GM13976 (cell line): ENCODE data around the gene RNF32.

Experiments
- DNase-seq: peaks from one replicate; pipeline ENCODE4 v3.0.0; 2012; ENCODE audit warnings: low spot score
- in situ Hi-C: fragments of 300-500 bp; cut with MboI; formaldehyde crosslinking; loops from one replicate; pipeline ENCODE4 v1.12.0; 2022; ENCODE audit warnings: low sequenced_read_pairs, mixed read lengths, inconsistent platforms; ENCODE audit not compliant: unreplicated experiment
- TF ChIP-seq, protein P1 (sequence below): IDR thresholded peaks from 2 replicates; pipeline ENCODE4 v1.5.1; 2012; ENCODE audit warnings: borderline replicate concordance, mild to moderate bottlenecking; ENCODE audit not compliant: insufficient read depth; ENCODE audit errors: extremely low read depth, missing control alignments, control extremely low read depth

The RNF32 gene

DNA sequence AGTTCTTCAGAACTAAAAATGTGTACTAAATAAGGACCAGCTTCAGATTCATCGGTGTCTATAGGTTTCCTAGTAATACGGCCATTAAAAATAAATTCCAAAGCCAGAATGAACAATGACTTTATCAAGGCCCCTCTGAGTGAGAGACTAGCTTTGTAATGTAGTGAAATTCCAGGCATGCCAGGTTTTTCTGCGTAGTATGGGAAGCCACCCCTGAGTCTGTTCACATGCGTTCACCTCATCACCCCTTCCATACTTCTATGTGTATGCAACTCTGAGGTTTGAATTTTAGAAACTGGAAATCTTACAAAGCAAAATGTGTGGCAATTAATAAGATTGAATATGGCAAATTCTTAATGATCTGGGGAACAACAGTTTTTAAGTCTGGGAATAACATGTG, 24.5 kb downstream of the RNF32 start:
- in situ Hi-C loops, result no loop called here

DNA sequence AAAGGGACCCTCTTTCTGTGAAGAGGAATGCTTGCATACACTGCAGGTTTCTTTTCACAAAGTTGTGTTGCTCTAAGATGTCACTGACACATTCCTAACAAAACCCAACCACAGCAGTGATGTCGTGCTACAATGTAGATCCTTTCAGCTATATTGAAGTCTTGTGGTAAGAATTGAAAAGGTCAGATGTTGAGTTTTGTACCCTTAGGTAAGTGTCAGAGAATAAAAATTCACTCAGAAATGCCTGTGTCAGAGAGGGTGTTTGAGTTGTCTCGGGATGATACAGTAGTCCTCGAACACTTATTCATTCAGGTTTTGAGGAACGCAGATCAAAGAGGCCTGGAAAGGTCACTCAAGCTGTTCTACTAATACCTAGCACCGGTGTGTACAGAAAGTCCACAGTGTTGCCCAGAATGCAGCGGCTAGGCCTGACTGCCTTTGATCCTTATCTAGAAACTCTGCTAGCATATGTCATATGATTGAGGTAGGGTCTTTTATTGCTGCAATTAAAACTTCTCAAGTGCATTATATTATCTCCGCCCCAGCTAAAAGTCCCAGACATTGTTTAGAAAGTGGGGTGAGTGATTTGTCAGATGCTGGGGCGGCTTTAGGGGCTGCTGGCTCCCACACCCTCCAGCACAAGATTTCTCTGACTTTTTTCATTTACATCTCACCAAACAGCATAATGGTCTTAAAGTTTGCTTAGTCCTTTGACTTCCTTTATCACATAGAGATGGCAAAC, 26.0 kb downstream of the RNF32 start:
- TF ChIP-seq, protein P1, sequence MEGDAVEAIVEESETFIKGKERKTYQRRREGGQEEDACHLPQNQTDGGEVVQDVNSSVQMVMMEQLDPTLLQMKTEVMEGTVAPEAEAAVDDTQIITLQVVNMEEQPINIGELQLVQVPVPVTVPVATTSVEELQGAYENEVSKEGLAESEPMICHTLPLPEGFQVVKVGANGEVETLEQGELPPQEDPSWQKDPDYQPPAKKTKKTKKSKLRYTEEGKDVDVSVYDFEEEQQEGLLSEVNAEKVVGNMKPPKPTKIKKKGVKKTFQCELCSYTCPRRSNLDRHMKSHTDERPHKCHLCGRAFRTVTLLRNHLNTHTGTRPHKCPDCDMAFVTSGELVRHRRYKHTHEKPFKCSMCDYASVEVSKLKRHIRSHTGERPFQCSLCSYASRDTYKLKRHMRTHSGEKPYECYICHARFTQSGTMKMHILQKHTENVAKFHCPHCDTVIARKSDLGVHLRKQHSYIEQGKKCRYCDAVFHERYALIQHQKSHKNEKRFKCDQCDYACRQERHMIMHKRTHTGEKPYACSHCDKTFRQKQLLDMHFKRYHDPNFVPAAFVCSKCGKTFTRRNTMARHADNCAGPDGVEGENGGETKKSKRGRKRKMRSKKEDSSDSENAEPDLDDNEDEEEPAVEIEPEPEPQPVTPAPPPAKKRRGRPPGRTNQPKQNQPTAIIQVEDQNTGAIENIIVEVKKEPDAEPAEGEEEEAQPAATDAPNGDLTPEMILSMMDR, result no peak
- in situ Hi-C loops, result no loop called here
- DNase-seq, result no peak

More for the DNA sequence above, 24.5 kb downstream of the RNF32 start:
- TF ChIP-seq, protein P1, result no peak
- no peak for DNase-seq

DNA sequence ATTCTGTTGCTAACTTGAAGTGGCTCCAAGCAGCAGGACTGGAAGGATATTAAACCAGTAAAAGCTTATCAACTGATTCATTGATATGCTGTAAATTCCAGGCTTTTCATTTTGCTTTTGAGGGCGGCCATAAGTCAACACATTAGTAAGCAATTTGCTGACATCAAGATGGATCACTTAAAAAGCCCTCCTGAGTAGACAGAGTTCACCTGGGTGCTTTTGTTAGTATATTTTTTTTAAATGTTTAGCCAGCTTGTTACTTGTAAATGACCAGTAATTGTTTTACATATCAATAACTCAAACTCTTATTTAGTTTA, 26.5 kb downstream of the RNF32 start:
- DNase-seq, result no peak
- TF ChIP-seq, protein P1, result no peak
- in situ Hi-C loops, result no loop called here

DNA sequence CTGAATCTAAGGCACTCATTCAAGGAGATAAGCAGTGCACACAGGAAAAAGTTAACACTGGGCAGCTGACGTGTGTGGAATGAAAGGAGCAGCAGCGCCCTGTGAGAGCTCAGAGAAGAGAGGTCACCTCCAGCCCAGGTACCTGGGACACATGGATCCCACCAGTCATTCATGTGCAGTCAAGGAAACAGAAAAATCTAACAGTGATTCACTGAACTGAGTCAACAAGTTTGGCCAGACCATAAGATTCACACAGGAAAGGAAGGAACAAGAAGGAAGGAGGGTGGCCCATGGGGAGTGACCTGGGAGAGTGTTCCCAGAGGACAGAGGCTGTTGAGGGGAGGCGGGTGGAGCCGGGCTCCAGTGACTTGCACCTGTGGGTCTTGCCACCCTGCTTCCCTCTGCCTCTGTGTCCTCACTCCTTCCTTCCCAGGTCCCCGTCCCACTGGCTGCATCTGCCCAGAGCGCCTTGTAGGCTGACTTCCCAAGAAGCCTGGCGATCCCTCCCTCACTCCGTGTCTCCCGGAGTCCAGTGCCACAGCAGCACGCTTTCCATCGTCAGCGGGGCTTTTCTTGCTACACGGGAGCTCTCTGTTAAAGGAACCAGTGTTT, 27.7 kb downstream of the RNF32 start:
- no peak for DNase-seq
- TF ChIP-seq, protein P1, result no peak
- in situ Hi-C loops, result no loop called here

DNA sequence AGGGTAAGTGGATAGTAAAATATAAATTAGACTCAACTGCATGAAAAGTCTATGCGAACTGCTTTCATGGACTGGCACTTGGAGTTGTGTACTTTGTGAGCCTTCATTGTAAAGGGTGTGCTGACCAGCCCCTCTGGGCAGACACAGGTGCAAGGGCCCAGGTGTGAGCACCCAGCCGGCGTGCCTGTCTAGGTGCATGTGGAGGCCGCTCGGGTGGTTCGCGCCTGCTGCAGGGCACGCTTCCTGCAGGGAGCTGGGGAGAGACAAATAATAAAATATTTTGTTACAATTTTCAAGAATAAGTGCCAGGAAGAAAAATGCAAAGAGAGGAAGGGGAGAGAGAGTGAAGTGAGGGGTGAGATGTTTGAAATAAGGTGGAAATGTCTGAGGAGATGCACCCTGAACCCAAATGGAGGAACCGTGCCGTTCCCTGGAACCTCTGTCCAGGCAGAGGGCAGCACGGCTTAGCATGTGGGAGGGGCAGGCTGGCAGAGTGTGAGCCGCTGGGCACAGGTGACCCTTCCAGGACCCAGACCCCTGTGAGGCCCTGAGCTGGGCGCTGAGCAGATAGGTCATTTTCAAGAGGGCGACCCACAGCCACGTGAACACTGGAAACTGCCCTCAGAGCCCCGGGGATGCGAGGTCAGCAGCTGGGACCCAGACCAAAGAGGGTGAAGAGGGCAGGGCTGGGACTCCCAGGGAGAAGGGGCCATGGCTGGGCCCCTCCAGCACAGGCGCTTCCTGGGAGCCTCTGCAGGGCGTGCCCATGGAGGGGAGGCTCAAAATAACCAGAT, 28.7 kb downstream of the RNF32 start:
- TF ChIP-seq, protein P1, result no peak
- in situ Hi-C loops, result no loop called here
- DNase-seq, result no peak

DNA sequence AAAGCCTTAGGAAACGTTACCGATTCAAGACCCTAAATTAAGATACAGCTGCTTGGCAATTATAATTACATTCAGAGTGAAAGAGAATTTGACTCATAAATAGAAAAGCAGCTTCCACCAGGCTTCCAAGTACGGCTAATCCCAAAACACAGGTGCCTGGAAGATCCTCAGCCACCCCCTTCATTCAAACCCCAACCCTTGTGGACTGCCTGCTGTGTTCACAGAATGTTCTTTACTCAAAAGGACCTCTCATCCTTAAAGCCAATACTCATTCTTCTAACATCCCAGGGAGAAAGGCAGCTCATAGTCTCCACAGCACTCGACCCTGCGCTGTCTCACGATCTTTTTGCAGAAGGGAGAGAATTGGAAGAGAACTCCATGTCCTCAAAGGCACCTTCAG, 32.9 kb downstream of the RNF32 start:
- TF ChIP-seq, protein P1, result no peak
- in situ Hi-C loops, result no loop called here

More for the DNA sequence above, 32.9 kb downstream of the RNF32 start:
- DNase-seq, result no peak
